ELR (cell line): Measurements from ENCODE around the gene PPFIBP2.

ENCODE experiments used
- DNase-seq: peaks from one replicate; pipeline ENCODE4 v3.0.0-alpha.2; 2015; ENCODE audit warnings: low read depth

The PPFIBP2 gene

GRCh38 chr11:7552666-7553065 lies 38.9 kb downstream of the PPFIBP2 start:
- no peak for DNase-seq

GRCh38 chr11:7555052-7555699 lies 41.4 kb downstream of the PPFIBP2 start:
- DNase-seq = no peak

GRCh38 chr11:7558046-7558445 lies 44.2 kb downstream of the PPFIBP2 start:
- DNase-seq = no peak

DNA sequence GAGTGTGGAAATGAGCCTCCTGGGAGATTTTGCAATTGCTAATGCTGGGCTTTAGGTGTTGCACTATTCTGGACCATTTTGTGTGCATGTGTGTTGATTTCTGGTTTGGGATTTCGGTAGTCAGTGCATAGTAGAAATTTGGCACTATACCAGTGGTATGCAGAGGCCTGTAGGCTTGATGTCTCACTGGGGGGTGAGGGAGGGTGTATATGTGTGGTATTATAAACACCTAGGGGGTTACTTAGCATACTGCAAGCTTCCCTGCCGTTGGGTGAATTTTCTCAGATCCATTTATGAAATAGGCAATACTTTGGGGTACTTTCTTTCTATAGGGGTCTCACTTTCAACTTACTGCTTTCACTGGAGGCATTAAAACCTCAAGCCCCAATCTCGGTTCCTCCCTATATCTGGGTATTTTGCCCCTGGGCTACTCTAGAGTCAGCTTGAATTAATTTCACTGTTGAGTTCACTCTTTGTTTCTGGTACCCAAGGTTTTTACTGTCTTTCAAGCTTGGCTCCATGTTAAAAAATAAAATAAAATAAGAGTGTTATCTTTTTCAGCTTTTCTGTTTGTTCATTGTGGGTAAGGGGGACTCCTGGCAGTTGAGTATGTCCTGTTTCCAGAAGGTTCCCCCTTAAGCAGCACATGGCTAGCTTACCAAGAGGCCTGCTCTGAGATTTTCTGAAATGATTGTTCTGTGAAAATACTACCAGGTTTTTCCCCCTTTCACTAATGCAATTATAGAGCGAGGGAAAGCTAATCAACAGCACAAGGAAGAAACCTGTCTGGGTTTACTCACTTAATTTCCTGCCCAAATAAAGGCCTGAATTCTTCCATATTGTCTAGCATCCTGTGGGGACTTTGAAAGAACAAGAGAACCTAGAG lies 45.8 kb downstream of the PPFIBP2 start:
- DNase-seq = no peak

DNA sequence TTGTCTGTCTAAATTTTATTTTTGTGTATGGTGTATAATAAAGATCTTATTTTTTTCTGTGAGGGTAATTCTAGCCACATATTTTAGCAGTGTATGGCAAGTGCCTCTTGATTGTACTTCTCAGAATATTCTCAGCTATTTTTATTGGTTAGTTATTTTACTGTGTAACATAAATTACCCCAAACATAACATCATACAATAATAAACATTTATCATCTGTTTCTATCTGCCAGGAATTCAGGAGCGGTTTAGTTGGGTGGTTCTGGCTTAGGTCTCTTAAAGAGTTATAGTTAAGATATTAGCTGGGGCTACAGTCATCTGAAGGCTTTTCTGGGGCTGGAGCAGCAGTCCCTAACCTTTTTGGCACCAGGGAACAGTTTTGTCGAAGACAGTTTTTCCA lies 47.8 kb downstream of the PPFIBP2 start:
- DNase-seq = no peak

- no peak for DNase-seq
Observed at GRCh38 chr11:7563281-7563680, 49.5 kb downstream of the PPFIBP2 start.

GRCh38 chr11:7564803-7565202 lies 51.0 kb downstream of the PPFIBP2 start:
- DNase-seq = no peak

DNA sequence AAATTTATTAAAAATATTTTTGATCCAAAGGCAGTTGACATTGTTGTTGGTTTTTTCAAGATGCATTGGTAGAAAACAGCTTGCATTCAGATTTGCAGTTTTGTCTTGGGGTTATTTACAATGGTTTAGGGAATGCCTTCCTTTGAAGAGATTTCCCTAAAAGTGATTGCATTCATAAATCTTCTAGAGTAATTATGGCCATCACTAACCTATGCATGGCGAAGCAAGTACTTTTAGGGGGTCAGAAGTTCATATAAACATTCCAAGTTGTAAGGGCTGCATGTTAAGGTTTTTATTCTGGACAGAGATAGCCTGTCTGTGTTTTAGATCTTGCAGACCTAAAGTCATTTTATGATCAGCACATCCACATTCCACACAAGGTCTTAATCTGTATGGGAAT lies 53.5 kb downstream of the PPFIBP2 start:
- no peak for DNase-seq

DNA sequence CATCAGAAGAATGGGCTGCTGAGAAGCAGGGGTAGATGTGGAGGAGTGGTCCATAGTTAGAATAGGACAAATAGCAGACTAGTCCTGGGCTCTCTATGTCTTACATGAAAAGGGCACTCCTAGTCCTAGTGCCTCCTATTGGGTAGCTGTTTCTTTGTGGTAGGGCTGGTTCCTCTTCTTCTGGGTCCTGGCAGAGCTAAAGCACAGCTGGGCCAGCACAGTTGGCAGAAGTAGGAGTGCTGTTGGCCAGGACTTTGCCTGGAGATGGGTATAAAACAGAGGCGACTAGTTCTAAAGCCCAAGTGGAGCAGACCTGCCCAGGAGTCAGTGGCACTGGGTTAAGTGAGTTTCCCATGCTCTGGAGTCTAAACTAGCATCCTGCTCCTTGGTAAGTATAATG lies 55.2 kb downstream of the PPFIBP2 start:
- no peak for DNase-seq

DNA sequence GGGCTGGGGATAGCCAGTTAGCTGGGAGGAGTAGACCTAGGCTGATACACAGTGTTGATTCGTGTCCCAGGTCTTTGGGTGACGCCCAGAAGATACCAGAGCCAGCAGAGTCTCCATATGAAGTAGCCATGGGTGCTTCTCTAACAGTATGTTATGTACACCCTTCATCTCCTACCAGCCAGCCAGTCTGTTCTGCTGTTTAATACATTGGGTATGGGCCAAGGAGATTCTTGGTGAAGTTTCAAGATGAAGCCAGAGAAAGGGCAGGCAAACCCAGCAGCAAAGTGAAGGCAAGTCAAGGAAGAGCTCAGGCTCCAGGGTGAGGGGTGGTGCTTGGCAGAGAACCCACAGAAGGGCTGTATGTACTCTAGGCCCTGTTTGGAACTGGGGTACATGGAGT lies 56.4 kb downstream of the PPFIBP2 start:
- DNase-seq = no peak

GRCh38 chr11:7570938-7571521 lies 57.2 kb downstream of the PPFIBP2 start:
- no peak for DNase-seq

DNA sequence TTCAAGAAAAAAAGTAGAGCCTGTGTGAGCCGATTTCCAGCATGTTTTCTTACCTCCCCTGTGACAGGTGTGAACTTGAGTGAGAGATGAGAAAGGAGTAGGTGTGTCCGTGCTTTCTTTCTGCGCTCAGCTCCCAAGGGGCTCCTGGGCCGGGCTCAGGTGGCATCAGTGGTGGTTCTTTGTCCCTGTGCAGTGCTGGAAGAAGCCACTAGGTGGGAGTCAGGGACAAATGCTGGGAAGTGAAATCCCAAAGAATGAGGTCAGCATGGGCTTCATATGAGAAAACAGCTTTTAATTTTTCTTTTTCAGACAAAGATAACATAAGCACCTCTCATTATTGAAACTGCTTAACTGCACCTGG lies 57.8 kb downstream of the PPFIBP2 start:
- peak; percentile 71 for DNase-seq

DNA sequence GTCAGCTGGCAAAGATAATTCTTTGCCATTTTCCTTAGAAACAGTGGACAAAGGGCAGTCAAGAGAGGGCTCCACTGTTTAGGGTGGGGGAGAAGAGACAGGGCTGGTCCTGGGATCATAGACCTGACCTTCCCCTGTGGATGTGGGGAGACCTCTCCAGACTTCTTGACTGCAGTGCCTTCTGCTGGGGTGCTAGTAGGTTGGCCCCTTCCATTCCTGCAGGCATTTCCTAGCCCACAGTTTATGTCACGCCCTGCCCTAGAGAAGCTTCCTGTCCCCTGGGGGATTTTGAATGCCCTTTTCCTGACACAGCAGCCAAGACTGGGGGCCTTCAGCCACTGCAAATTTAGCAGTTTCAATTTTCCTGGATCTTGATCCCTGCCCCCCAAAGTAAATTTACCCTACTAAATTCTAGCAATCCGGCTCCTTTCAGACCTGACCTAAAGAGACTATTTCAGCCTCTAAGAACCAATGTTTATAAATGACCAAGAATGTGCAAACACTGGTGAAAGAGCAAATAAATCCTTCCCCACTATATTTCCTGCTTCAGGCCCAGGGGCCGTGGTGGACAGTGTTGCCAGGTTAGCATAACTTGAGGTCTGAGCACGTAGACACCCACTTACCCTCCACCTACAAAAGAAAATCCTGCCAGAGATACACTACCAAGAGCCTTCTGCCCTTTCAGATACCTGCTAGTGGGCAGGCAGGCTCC lies 58.4 kb downstream of the PPFIBP2 start:
- DNase-seq = peak; percentile 33

GRCh38 chr11:7573193-7573557 lies 59.4 kb downstream of the PPFIBP2 start:
- no peak for DNase-seq

- no peak for DNase-seq
Observed at GRCh38 chr11:7573558-7574296, 59.9 kb downstream of the PPFIBP2 start.

- no peak for DNase-seq
Observed at GRCh38 chr11:7574491-7575130, 60.8 kb downstream of the PPFIBP2 start.

DNA sequence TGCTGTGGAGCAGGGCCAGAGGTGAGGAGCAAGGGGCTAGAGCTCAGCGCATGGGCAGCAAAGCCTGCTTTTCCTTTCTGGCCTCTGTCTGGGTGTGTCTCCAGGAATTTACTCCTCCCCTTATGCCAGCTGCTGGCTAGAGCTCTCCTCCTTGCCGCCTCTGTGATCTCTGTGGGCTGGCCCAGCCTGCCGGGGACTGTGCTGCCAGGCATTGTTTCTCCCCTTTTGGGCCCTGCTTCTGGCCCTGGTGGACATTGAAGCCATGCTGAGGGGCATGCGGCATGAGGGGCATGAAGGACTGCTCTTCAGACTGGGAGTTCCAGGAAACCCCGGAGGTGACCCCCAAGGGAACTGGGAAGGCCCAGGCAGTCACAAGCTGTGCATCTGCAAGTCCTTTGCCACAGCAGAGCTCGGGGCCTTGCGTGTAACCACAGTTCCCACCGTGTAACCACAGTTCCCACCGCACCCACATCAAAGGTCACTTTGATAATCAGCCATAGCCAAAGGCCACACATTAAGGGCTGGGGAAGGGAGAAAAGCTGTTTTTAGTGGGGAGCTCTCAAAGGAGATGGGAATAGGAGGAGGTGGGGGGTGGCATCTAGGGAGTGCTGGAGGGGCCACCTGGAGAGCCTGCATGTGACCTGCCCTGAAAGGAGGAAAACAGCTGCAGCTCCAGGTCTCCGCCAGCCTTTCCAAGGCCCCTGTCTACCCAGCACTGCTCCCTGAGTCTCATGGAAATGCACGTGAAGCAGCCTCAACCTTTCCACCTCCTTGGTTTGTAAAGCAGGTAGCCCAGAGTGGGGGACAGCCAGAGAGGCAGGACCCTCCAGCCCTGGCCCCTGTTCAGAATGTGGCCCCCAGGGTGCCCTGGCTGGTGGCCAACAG lies 62.3 kb downstream of the PPFIBP2 start:
- DNase-seq = no peak

DNA sequence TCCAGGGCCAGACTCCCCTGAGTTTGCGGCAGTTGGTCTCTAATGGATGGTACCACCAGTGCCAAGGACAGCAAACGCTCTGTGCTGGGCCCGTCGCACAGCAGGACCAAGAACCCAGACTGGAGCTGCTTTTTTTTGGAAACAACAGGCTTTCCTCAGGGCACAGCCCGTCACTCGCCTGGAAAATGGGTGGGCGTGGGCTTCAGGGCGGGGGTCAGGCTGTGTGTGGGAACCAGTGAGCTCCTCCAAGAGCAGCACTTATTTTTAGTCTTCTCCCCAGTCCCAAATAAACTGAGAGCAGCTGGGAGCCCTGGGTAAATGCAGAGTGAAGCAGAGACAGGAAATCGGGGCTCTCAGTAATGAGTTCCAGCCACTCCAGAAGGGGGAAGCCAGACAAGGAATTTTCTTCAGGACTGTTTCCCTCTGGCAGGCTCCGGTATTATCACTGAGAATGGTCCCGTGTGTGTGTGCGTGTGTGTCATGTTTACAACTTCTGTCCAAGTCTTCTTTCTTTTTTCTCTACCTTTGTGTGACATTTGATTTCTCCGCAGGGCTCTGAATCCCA lies 63.0 kb downstream of the PPFIBP2 start:
- peak; percentile 35 for DNase-seq

GRCh38 chr11:7577291-7578190 lies 63.7 kb downstream of the PPFIBP2 start:
- peak; percentile 47 for DNase-seq
